ENCODE results near the gene TRIM37. TPM values are rescaled to one million over a fixed set of nuclear protein-coding genes. Genes with fewer than 3 reads are reported as not detected.

The TRIM37 gene
- total RNA-seq, 8 experiments from 2014 or later, result 30.2 to 54.5 (median 32.0) TPM

DNA sequence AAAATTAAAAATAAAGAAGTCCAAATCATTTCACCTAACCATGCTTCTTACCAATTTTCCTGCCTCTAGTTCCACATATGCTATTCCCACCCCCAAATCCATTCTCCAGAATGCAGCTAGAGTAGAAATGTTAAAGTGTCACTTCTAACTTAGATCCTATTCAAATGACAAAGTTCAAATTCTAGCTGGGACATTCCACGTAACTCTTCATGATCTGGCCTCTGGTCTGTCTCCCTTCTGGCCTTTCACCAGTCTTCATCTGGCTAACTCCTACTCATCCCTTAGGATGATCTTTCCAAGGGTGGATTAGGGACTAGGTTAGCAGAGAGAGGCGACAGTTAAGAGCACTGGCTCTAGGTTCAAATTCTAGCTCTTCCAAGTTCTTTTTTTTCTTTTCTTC lies 97.9 kb downstream of the TRIM37 start:
- WGBS, 10 experiments, result 83 to 100% (median 100%) methylated on average over 1 to 2 of the region's 2 CpGs; no CpG with 5 or more reads in 1 of the 10 experiments
- in situ Hi-C loops (cut with MboI; ENCODE audit: low pct_unique_long_range_greater_than_20kb in 2 of 9, low sequenced_read_pairs in 9 of 9, unreplicated experiment in 9 of 9), result loop anchor here (10.0 to 25.0 kb wide), 5 partner anchors 294 to 496 kb away; partner anchors contain the start of gene MTMR4 (in 2 of the 9)
- no peak overlapping the region for H3K4me3 ChIP-seq
- ATAC-seq (replicated peaks in 6 of 8), result no peak
- no peak overlapping the region for H3K27ac ChIP-seq
- H3K4me1 ChIP-seq (replicated peaks in 1 of 2), result peaks cover 0 to 3% of the 10 kb centered on the region in 2 donors

DNA sequence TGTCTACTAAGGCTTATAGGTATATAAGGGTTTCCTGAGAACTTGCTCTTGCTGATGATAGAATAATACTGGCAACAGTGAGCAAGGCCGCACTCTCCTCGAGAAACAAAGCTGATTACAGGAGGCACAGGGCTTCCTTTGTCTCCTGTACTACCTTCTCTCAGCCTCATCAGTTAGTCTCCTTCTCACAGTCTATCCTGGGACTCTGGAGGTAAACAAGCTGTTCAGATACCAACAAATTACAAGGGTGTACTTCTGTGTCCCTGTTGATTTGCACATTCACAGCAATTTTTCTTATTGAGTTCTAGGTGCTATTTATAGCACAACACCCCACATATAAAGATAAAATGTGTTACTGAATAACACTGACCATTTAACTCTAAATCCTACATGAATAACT lies 98.7 kb downstream of the TRIM37 start:
- Histone ChIP-seq H3K27ac (no peak overlapping the region), H3K4me3 (no peak overlapping the region), H3K4me1 (replicated peaks in 1 of 2) (peaks cover 0 to 3% of the 10 kb centered on the region in 2 donors)
- ATAC-seq (replicated peaks in 6 of 8), result no peak
- in situ Hi-C loops (cut with MboI; ENCODE audit: low pct_unique_long_range_greater_than_20kb in 2 of 9, low sequenced_read_pairs in 9 of 9, unreplicated experiment in 9 of 9), result loop anchor here (10.0 to 25.0 kb wide), 5 partner anchors 293 to 496 kb away; partner anchors contain the start of gene MTMR4 (in 2 of the 9)
- 92 to 100% (median 100%) methylated on average over 1 to 2 of the region's 2 CpGs; no CpG with 5 or more reads in 2 of the 10 experiments for WGBS, 10 experiments

DNA sequence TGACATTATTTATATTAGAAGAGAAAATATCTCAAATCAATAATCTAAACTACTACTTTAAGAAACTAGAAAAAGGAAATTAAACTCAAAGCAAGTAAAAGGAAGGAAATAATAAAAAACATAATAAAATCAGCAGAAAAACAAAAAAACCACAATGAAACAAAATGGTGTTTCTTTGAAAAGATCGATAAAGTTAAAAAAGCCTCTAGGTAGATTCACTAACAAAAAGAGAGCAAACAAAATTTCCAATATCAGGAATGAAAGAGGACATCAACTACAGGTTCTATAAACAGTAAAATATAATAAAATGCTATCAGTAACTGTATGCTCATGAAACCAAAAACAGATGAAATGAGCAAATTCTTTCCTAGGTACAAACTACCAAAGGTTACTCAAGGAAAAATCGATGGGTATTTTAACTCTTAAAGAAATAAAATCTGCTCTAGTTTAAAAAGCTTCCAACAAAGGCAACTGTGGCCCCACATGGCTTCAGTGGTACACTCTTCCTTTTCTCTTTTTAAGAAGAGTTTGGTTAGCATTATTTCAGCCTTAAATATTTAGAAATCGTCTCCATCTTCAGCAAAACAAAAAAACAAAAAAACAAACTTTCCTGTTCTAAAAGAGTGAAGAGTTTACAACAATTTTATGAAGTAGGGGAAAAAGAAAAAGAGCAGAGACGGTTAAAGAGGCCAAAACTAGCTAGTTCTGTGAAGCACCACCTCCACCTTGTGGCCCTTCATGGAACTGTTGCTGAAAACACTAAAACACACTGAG lies 102.2 kb downstream of the TRIM37 start:
- H3K4me1 ChIP-seq (replicated peaks in 1 of 2), result peaks cover 0 to 3% of the 10 kb centered on the region in 2 donors
- WGBS, 10 experiments, result 9 to 33% (median 26%) methylated on average over 3 to 4 of the region's 4 CpGs
- peak; percentile 38 to 82 (median 62) for ATAC-seq (replicated peaks in 6 of 8)
- no peak overlapping the region for H3K4me3 ChIP-seq
- H3K27ac ChIP-seq, result no peak overlapping the region
- in situ Hi-C loops (cut with MboI; ENCODE audit: low pct_unique_long_range_greater_than_20kb in 2 of 9, low sequenced_read_pairs in 9 of 9, unreplicated experiment in 9 of 9), result loop anchor here (10.0 to 25.0 kb wide), 5 partner anchors 290 to 492 kb away; partner anchors contain the start of gene MTMR4 (in 2 of the 9)

DNA sequence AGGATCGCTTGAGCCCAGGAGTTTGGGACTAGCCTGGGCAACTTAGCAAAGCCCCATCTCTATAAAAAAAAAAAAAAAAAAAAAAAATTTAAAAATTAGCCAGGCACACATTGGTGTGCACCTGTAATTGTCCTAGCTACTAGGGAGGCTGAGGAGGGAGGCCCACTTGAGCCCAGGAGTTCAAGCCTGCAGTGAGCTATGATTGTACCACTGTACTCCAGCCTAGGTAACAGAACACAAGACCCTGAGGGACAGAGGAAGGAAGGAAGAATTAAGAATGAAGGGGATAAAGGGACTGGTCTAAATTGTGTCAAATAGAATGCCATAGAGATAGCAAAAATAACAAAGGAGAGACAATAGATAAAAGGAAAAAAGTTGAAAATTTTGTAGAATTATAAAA lies 102.8 kb downstream of the TRIM37 start:
- Histone ChIP-seq H3K27ac (no peak overlapping the region), H3K4me1 (replicated peaks in 1 of 2) (peaks cover 0 to 3% of the 10 kb centered on the region in 2 donors), H3K4me3 (no peak overlapping the region)
- in situ Hi-C loops (cut with MboI; ENCODE audit: low pct_unique_long_range_greater_than_20kb in 2 of 9, low sequenced_read_pairs in 9 of 9, unreplicated experiment in 9 of 9), result loop anchor here (10.0 to 25.0 kb wide), 5 partner anchors 289 to 492 kb away; partner anchors contain the start of gene MTMR4 (in 2 of the 9)
- 60 to 100% (median 100%) methylated on average over 1 of the region's 1 CpG; no CpG with 5 or more reads in 3 of the 10 experiments for WGBS, 10 experiments
- ATAC-seq (replicated peaks in 6 of 8), result no peak

DNA sequence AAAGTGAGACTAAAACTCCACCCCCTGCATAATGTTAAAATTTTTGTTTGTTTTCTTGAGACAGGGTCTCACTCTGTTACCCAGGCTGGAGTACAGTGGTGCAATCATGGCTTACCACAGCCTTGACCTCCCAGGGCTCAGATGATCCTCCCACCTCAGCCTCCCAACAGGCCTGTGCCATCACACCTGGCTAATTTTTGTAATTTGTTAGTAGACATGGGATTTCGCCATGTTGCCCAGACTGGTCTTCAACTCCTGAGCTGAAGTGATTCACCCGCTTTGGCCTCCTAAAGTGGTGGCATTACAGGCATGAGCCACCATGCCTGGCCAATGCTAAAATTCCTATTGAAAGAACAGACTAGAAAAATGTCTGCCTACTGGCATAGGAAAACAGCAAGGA lies 103.8 kb downstream of the TRIM37 start:
- ATAC-seq (replicated peaks in 6 of 8), result no peak
- Histone ChIP-seq H3K27ac (no peak overlapping the region), H3K4me3 (no peak overlapping the region), H3K4me1 (replicated peaks in 1 of 2) (peaks cover 0 to 3% of the 10 kb centered on the region in 2 donors)
- 100% methylated on average over 1 to 2 of the region's 2 CpGs; no CpG with 5 or more reads in 4 of the 10 experiments for WGBS, 10 experiments
- in situ Hi-C loops (cut with MboI; ENCODE audit: low pct_unique_long_range_greater_than_20kb in 2 of 9, low sequenced_read_pairs in 9 of 9, unreplicated experiment in 9 of 9), result loop anchor here (10.0 to 25.0 kb wide), 5 partner anchors 288 to 491 kb away; partner anchors contain the start of gene MTMR4 (in 2 of the 9)

DNA sequence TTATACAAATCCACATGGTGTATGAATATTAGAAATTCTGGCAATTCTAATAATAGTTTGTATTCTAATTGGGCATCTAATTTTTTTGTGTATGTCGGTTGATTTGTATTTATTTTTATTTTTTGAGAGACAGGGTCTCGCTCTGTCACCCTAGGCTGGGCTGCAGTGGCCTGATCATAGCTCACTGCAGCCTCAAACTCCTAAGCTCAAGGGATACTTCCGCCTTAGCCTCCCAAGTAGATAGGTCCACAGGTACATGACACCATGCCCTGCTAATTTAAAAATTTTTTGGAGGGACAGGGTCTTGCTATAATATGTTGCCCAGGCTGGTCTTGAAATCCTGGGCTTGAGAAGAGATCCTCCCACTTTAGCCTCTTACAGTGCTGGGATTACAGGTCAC lies 104.6 kb downstream of the TRIM37 start:
- ATAC-seq (replicated peaks in 6 of 8), result no peak
- 80 to 100% (median 100%) methylated on average over 1 to 3 of the region's 3 CpGs; no CpG with 5 or more reads in 1 of the 10 experiments for WGBS, 10 experiments
- Histone ChIP-seq H3K27ac (no peak overlapping the region), H3K4me1 (replicated peaks in 1 of 2) (peaks cover 0 to 3% of the 10 kb centered on the region in 2 donors), H3K4me3 (no peak overlapping the region)
- in situ Hi-C loops (cut with MboI; ENCODE audit: low pct_unique_long_range_greater_than_20kb in 2 of 9, low sequenced_read_pairs in 9 of 9, unreplicated experiment in 9 of 9), result loop anchor here (10.0 to 25.0 kb wide), 5 partner anchors 287 to 490 kb away; partner anchors contain the start of gene MTMR4 (in 2 of the 9)

DNA sequence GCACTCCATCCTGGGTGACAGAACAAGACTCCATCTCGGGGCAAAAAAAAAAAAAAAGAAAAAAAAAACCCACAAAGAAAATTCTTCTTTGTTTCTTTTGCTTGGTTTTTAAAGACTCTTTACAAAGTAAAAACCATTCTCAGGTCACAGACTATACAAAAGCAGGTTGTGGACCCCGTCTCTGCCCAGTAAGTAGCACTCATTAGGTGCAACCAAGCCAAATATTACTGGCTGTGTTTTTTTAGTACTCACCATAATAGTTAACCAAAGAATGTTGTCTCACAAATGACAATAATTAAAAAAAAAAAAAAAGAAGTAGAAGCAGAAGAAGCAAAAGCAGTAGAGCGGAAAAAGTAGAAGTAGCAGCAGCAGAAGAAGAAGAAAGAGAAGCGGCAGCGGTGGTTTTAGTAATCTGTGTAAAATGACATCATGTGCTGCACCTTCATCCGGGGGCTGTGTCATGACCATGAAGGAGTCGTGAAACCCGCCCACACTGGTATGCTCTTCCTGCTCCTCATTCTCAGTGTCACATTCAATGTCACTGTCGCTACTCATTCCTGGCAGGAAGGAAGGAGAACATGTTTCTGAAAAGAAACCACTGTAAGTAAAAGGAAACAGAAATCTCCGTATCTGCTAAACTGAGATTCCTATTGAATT lies 105.4 kb downstream of the TRIM37 start:
- Histone ChIP-seq H3K27ac (no peak overlapping the region), H3K4me1 (replicated peaks in 1 of 2) (peaks cover 0 to 3% of the 10 kb centered on the region in 2 donors), H3K4me3 (no peak overlapping the region)
- WGBS, 10 experiments, result 66 to 98% (median 86%) methylated on average over 6 to 10 of the region's 10 CpGs
- peak in 4 of 8 experiments; percentile 38 to 62 (median 52) for ATAC-seq (replicated peaks in 6 of 8)
- in situ Hi-C loops (cut with MboI; ENCODE audit: low pct_unique_long_range_greater_than_20kb in 2 of 9, low sequenced_read_pairs in 9 of 9, unreplicated experiment in 9 of 9), result loop anchor here (10.0 to 25.0 kb wide), 5 partner anchors 286 to 489 kb away; partner anchors contain the start of gene MTMR4 (in 2 of the 9)

DNA sequence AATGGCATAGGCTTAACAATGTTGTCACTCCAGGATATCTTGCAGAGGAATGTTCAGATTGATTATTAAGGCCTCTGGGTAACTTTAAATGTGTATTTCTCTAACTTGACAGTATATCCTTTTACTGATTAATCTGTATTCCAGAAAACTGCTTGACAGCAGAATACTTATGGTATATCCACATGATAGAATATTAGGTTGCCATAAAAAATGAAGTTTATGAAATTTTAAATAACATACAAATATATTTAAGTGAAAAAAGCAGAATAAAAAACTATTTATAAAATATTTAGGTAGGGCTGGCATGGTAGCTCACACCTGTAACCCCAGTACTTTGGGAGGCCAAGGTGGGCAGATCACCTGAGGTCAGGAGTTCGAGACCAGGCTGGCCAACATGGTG lies 106.7 kb downstream of the TRIM37 start:
- peaks cover 0 to 3% of the 10 kb centered on the region in 2 donors for H3K4me1 ChIP-seq (replicated peaks in 1 of 2)
- in situ Hi-C loops (cut with MboI; ENCODE audit: low pct_unique_long_range_greater_than_20kb in 2 of 9, low sequenced_read_pairs in 9 of 9, unreplicated experiment in 9 of 9), result loop anchor here (10.0 to 25.0 kb wide), 5 partner anchors 285 to 488 kb away; partner anchors contain the start of gene MTMR4 (in 2 of the 9)
- H3K4me3 ChIP-seq, result no peak overlapping the region
- H3K27ac ChIP-seq, result no peak overlapping the region
- ATAC-seq (replicated peaks in 6 of 8), result no peak
- WGBS, 10 experiments, result 90 to 100% (median 100%) methylated on average over 1 of the region's 1 CpG; no CpG with 5 or more reads in 4 of the 10 experiments

DNA sequence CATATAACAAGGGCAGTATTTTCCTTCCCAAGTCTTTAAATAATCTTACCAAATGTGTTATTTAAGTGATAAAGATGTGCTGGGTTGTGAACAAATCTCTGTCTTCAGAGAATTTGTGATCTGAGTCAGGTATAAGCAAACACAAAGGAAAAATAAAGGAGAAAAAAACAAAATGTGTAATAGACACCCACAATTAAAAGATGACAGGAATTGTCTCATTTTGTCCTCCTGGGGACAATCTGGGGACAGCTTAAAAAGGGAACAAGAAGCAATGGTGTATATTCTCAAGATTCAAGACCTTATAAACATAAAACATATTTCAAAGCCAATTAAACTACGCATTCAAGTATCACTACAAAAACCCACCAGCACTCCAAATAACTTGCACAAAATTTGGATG lies 107.2 kb downstream of the TRIM37 start:
- in situ Hi-C loops (cut with MboI; ENCODE audit: low pct_unique_long_range_greater_than_20kb in 2 of 9, low sequenced_read_pairs in 9 of 9, unreplicated experiment in 9 of 9), result loop anchor here in 1 of 9 experiments (10.0 kb wide), 1 partner anchor 285 kb away; no protein-coding TSS in a partner anchor
- Histone ChIP-seq H3K4me3 (no peak overlapping the region), H3K27ac (no peak overlapping the region), H3K4me1 (replicated peaks in 1 of 2) (no peaks in the 10 kb centered on the region)
- 83 to 100% (median 100%) methylated on average over 1 of the region's 1 CpG; no CpG with 5 or more reads in 4 of the 10 experiments for WGBS, 10 experiments
- ATAC-seq (replicated peaks in 6 of 8), result no peak

DNA sequence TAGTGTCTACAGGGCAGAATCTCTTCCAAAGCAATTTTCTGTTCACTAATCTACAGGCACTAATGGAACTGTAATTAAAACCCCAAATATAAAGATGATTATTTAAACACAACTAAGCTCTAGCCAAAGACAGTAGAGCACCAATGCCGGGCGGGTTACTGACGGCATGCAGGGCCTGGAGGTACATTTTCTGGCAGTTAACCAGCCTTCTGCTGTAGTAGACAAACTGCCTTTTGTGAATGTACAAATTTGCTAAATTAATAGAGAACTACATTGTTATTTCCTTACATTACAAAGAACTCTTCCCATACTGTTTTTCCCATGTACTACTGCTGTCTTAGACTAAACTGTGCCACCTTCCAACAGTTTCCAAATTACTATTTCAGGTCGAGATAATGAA lies 107.8 kb downstream of the TRIM37 start:
- no peak for ATAC-seq (replicated peaks in 6 of 8)
- H3K4me3 ChIP-seq, result no peak overlapping the region
- no peak overlapping the region for H3K27ac ChIP-seq
- WGBS, 10 experiments, result 40 to 100% (median 83%) methylated on average over 1 to 4 of the region's 4 CpGs; no CpG with 5 or more reads in 2 of the 10 experiments
- in situ Hi-C loops (cut with MboI; ENCODE audit: low pct_unique_long_range_greater_than_20kb in 2 of 9, low sequenced_read_pairs in 9 of 9, unreplicated experiment in 9 of 9), result loop anchor here in 1 of 9 experiments (10.0 kb wide), 1 partner anchor 284 kb away; no protein-coding TSS in a partner anchor
- no peaks in the 10 kb centered on the region for H3K4me1 ChIP-seq (replicated peaks in 1 of 2)

DNA sequence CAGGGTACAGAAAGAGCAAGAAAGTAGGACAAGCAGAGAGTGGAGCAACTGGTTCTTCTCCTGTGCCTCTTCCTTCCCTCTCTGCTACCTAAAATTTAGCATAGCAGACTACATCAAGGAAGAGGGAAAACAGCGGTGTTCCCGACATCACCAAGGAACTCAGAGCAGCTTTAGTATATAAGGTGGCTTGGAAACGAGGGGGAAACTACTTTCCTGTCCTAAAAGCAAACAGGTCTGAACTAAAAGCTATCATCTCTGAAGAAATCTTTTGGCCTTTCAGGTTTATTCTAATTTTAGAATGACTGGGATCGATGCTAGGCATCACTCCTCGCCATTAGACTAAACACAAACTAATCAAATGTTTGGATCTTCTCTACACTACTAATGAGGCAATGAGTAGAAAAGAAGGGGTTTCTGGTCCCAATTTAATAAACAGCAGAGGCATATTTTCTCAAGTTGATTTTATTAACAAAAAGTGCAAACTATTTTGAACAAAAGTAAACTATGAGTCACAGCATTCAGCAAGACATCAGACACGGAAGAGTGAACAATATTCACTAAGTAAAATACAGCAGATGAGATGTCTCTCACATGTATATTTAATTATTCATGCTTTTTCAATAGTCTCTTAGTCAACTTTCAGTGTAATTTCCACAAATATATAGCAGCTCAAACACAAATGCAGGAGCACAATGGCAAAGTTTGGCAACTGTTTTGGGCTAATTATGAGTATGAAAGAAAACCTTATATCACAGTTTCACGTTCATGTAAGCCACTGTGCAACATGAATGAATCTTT lies 108.7 kb downstream of the TRIM37 start:
- peak in 2 of 8 experiments; percentile 46 to 55 for ATAC-seq (replicated peaks in 6 of 8)
- Histone ChIP-seq H3K4me1 (replicated peaks in 1 of 2) (no peaks in the 10 kb centered on the region), H3K4me3 (no peak overlapping the region), H3K27ac (no peak overlapping the region)
- in situ Hi-C loops (cut with MboI; ENCODE audit: low pct_unique_long_range_greater_than_20kb in 2 of 9, low sequenced_read_pairs in 9 of 9, unreplicated experiment in 9 of 9), result loop anchor here in 1 of 9 experiments (10.0 kb wide), 1 partner anchor 283 kb away; no protein-coding TSS in a partner anchor
- 60 to 94% (median 86%) methylated on average over 2 to 7 of the region's 7 CpGs for WGBS, 10 experiments

DNA sequence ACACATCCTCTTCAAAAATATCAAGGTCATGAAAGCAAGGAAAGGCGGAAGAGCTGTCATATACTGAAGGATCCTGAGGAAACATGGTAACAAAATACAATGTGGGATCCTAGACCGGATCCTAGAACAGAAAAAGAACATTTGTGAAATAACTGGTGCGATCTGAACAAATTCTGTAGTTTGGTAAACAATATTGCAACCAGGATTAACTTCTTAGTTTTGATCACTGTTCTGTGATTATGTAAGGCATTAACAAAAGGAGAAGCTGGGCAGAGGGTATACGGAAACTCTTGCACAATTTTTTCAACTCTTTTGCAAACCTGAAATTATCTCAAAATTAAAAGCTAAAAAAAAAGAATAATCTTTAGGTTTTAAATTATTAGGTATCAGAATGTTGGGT lies 109.7 kb downstream of the TRIM37 start:
- Histone ChIP-seq H3K4me3 (no peak overlapping the region), H3K4me1 (replicated peaks in 1 of 2) (peaks cover 0 to 4% of the 10 kb centered on the region in 2 donors), H3K27ac (no peak overlapping the region)
- ATAC-seq (replicated peaks in 6 of 8), result no peak
- WGBS, 10 experiments, result 85 to 100% (median 97%) methylated on average over 2 to 4 of the region's 4 CpGs
- in situ Hi-C loops (cut with MboI; ENCODE audit: low pct_unique_long_range_greater_than_20kb in 2 of 9, low sequenced_read_pairs in 9 of 9, unreplicated experiment in 9 of 9), result loop anchor here in 1 of 9 experiments (10.0 kb wide), 1 partner anchor 282 kb away; no protein-coding TSS in a partner anchor

Measured in motor neuron (in vitro differentiated cells).